SK-N-SH treated with all-trans-retinoic acid at 6 μM for 48 hours (cell line): ENCODE data around the gene NT5DC1.

ENCODE experiments used
- ARNTL ChIP-seq: fragments of 450-650 bp; formaldehyde crosslinking; IDR thresholded peaks from 2 replicates; pipeline ENCODE4 v1.5.0; 2020; ENCODE audit warnings: low read depth, mild to moderate bottlenecking, moderate library complexity, borderline replicate concordance
- BACH2 ChIP-seq: fragments of 250-450 bp; sonication (Bioruptor Pico); IDR thresholded peaks from 2 replicates; pipeline ENCODE4 v1.9.0; 2021; ENCODE audit warnings: mild to moderate bottlenecking, borderline replicate concordance
- GLIS3 ChIP-seq: fragments of 250-450 bp; sonication (Bioruptor Pico); IDR thresholded peaks from 2 replicates; pipeline ENCODE4 v1.5.0; 2020; ENCODE audit warnings: mild to moderate bottlenecking, moderate library complexity
- PPARA ChIP-seq: fragments of 250-450 bp; sonication (Bioruptor Pico); IDR thresholded peaks from 2 replicates; pipeline ENCODE4 v1.5.0; 2020; ENCODE audit warnings: mild to moderate bottlenecking, borderline replicate concordance
- RARB ChIP-seq: fragments of 250-450 bp; sonication (Bioruptor Pico); IDR thresholded peaks from 2 replicates; pipeline ENCODE4 v1.8.0; 2021; ENCODE audit warnings: mild to moderate bottlenecking, moderate library complexity
- TOX ChIP-seq: fragments of 250-450 bp; sonication (Bioruptor Pico); IDR thresholded peaks from 2 replicates; pipeline ENCODE4 v1.8.0; 2021; ENCODE audit warnings: mild to moderate bottlenecking, moderate library complexity, borderline replicate concordance
- ZC3H10 ChIP-seq: fragments of 250-450 bp; sonication (Bioruptor Pico); IDR thresholded peaks from 2 replicates; pipeline ENCODE4 v1.5.1; 2021; ENCODE audit warnings: mild to moderate bottlenecking, moderate library complexity
- ZFP30 ChIP-seq: fragments of 450-650 bp; formaldehyde crosslinking; IDR thresholded peaks from 2 replicates; pipeline ENCODE4 v1.5.0; 2022; ENCODE audit warnings: mild to moderate bottlenecking, moderate library complexity
- ZNF565 ChIP-seq: fragments of 450-650 bp; formaldehyde crosslinking; conservative IDR thresholded peaks from 2 replicates; pipeline ENCODE4 v1.5.0; 2020; ENCODE audit warnings: low read depth, mild to moderate bottlenecking, moderate library complexity
- ZNF70 ChIP-seq: fragments of 450-650 bp; formaldehyde crosslinking; IDR thresholded peaks from 2 replicates; pipeline ENCODE4 v1.5.0; 2020; ENCODE audit warnings: mild to moderate bottlenecking, moderate library complexity
- TF ChIP-seq, protein P1 (sequence below): fragments of 250-450 bp; sonication (Bioruptor Pico); IDR thresholded peaks from 2 replicates; pipeline ENCODE4 v1.5.1; 2021; ENCODE audit warnings: mild to moderate bottlenecking, moderate library complexity
- TF ChIP-seq, protein P2 (sequence below): fragments of 250-450 bp; sonication (Bioruptor Pico); IDR thresholded peaks from 2 replicates; pipeline ENCODE4 v1.5.0; 2020; ENCODE audit warnings: mild to moderate bottlenecking, moderate library complexity
- TF ChIP-seq, protein P3 (sequence below): fragments of 250-450 bp; sonication (Bioruptor Pico); IDR thresholded peaks from 2 replicates; pipeline ENCODE4 v1.8.0; 2020; ENCODE audit warnings: mild to moderate bottlenecking, moderate library complexity, borderline replicate concordance
- TF ChIP-seq, protein P4 (sequence below): fragments of 250-450 bp; sonication (Bioruptor Pico); IDR thresholded peaks from 2 replicates; pipeline ENCODE4 v1.5.1; 2020; ENCODE audit warnings: low read depth, mild to moderate bottlenecking, moderate library complexity

DNA sequence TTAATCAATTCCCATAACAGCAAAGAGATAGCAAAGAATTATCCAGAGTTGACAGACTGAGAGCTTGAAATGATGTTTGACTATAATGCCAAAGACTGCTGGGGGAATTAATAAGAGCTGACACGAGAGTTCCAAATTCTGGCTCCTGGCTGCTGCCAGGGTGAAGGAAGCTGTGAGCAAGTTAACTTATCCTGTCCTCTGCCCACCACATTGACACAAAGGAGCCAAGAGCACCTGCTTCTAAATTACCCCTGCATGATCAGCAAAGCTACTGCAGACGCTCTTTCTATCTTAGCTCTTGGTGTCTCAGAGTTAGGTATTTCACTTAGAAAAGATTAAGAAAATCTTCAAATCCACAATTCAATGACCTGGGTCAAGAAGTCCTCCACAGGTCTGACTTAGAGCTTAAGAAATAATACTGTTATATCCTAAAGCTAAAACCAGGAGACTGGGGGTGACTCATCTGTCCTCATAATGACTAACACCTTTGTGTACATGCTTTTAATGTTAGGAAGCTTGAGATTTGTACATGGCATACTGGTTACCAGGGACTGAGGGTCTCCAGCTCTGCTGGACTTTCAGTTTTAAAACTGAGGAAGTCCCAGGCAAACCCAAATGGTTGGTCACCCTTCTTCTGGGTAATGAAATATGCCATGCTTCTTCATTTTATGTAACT lies 26.8 kb upstream of the NT5DC1 start:
- TF ChIP-seq, protein P1, sequence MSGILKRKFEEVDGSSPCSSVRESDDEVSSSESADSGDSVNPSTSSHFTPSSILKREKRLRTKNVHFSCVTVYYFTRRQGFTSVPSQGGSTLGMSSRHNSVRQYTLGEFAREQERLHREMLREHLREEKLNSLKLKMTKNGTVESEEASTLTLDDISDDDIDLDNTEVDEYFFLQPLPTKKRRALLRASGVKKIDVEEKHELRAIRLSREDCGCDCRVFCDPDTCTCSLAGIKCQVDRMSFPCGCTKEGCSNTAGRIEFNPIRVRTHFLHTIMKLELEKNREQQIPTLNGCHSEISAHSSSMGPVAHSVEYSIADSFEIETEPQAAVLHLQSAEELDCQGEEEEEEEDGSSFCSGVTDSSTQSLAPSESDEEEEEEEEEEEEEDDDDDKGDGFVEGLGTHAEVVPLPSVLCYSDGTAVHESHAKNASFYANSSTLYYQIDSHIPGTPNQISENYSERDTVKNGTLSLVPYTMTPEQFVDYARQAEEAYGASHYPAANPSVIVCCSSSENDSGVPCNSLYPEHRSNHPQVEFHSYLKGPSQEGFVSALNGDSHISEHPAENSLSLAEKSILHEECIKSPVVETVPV (CRISPR knock-in tag): no peak
- TF ChIP-seq ZFP30: no peak
- no peak for TF ChIP-seq GLIS3 (CRISPR knock-in tag)
- TF ChIP-seq ZNF565 (CRISPR knock-in tag): no peak
- TF ChIP-seq PPARA (CRISPR knock-in tag): no peak
- TF ChIP-seq, protein P2, sequence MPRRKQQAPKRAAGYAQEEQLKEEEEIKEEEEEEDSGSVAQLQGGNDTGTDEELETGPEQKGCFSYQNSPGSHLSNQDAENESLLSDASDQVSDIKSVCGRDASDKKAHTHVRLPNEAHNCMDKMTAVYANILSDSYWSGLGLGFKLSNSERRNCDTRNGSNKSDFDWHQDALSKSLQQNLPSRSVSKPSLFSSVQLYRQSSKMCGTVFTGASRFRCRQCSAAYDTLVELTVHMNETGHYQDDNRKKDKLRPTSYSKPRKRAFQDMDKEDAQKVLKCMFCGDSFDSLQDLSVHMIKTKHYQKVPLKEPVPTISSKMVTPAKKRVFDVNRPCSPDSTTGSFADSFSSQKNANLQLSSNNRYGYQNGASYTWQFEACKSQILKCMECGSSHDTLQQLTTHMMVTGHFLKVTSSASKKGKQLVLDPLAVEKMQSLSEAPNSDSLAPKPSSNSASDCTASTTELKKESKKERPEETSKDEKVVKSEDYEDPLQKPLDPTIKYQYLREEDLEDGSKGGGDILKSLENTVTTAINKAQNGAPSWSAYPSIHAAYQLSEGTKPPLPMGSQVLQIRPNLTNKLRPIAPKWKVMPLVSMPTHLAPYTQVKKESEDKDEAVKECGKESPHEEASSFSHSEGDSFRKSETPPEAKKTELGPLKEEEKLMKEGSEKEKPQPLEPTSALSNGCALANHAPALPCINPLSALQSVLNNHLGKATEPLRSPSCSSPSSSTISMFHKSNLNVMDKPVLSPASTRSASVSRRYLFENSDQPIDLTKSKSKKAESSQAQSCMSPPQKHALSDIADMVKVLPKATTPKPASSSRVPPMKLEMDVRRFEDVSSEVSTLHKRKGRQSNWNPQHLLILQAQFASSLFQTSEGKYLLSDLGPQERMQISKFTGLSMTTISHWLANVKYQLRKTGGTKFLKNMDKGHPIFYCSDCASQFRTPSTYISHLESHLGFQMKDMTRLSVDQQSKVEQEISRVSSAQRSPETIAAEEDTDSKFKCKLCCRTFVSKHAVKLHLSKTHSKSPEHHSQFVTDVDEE (CRISPR knock-in tag): no peak
- no peak for TF ChIP-seq ZNF70
- TF ChIP-seq ZC3H10: no peak
- no peak for TF ChIP-seq ARNTL (CRISPR knock-in tag)
- TF ChIP-seq RARB (CRISPR knock-in tag): no peak
- TF ChIP-seq, protein P3, sequence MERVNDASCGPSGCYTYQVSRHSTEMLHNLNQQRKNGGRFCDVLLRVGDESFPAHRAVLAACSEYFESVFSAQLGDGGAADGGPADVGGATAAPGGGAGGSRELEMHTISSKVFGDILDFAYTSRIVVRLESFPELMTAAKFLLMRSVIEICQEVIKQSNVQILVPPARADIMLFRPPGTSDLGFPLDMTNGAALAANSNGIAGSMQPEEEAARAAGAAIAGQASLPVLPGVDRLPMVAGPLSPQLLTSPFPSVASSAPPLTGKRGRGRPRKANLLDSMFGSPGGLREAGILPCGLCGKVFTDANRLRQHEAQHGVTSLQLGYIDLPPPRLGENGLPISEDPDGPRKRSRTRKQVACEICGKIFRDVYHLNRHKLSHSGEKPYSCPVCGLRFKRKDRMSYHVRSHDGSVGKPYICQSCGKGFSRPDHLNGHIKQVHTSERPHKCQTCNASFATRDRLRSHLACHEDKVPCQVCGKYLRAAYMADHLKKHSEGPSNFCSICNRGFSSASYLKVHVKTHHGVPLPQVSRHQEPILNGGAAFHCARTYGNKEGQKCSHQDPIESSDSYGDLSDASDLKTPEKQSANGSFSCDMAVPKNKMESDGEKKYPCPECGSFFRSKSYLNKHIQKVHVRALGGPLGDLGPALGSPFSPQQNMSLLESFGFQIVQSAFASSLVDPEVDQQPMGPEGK (CRISPR knock-in tag): no peak
- TF ChIP-seq, protein P4, sequence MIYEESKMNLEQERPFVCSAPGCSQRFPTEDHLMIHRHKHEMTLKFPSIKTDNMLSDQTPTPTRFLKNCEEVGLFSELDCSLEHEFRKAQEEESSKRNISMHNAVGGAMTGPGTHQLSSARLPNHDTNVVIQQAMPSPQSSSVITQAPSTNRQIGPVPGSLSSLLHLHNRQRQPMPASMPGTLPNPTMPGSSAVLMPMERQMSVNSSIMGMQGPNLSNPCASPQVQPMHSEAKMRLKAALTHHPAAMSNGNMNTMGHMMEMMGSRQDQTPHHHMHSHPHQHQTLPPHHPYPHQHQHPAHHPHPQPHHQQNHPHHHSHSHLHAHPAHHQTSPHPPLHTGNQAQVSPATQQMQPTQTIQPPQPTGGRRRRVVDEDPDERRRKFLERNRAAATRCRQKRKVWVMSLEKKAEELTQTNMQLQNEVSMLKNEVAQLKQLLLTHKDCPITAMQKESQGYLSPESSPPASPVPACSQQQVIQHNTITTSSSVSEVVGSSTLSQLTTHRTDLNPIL (CRISPR knock-in tag): no peak
- no peak for TF ChIP-seq BACH2 (CRISPR knock-in tag)
- TF ChIP-seq TOX (CRISPR knock-in tag): no peak
